Activated CD4-positive, alpha-beta T cell treated with anti-CD3 and anti-CD28 coated beads, Interleukin-2, Interleukin-4, amounts not matched to agents 100 ng/mL and 50 ng/mL, durations not matched to agents 16 hours and 8 hours (primary cell): ENCODE results near the gene ATP8B1.

Experiments used
- DNase-seq: peaks from one replicate; pipeline ENCODE4 v3.0.0-alpha.2; 2020; ENCODE audit warnings: low spot score

ATP8B1 gene

GRCh38 chr18:57792631-57793301 lies 10.3 kb downstream of the ATP8B1 start:
- DNase-seq, result no peak

- DNase-seq, result no peak
Measured at GRCh38 chr18:57791911-57792310, 11.2 kb downstream of the ATP8B1 start.

GRCh38 chr18:57791192-57791591 lies 11.9 kb downstream of the ATP8B1 start:
- DNase-seq, result no peak

GRCh38 chr18:57790316-57790715 lies 12.8 kb downstream of the ATP8B1 start:
- no peak for DNase-seq

- no peak for DNase-seq
Measured at GRCh38 chr18:57789759-57790158, 13.4 kb downstream of the ATP8B1 start.

- DNase-seq, result no peak
Measured at GRCh38 chr18:57789090-57789489, 14.0 kb downstream of the ATP8B1 start.

- DNase-seq, result no peak
Measured at GRCh38 chr18:57787068-57787685, 15.9 kb downstream of the ATP8B1 start.

GRCh38 chr18:57785751-57786437 lies 17.2 kb downstream of the ATP8B1 start:
- DNase-seq, result no peak

- no peak for DNase-seq
Measured at GRCh38 chr18:57784801-57785114, 18.4 kb downstream of the ATP8B1 start.

- no peak for DNase-seq
Measured at GRCh38 chr18:57784034-57784800, 18.9 kb downstream of the ATP8B1 start.

GRCh38 chr18:57782049-57782448 lies 21.1 kb downstream of the ATP8B1 start:
- DNase-seq, result no peak

GRCh38 chr18:57780706-57781347 lies 22.3 kb downstream of the ATP8B1 start:
- no peak for DNase-seq

GRCh38 chr18:57780318-57780705 lies 22.8 kb downstream of the ATP8B1 start:
- DNase-seq, result no peak

- DNase-seq, result no peak
Measured at GRCh38 chr18:57776767-57777166, 26.3 kb downstream of the ATP8B1 start.

- no peak for DNase-seq
Measured at GRCh38 chr18:57776354-57776753, 26.8 kb downstream of the ATP8B1 start.

GRCh38 chr18:57775937-57776336 lies 27.2 kb downstream of the ATP8B1 start:
- no peak for DNase-seq

- DNase-seq, result no peak
Measured at GRCh38 chr18:57772387-57772799, 30.7 kb downstream of the ATP8B1 start.

GRCh38 chr18:57771626-57772025 lies 31.5 kb downstream of the ATP8B1 start:
- DNase-seq, result no peak

GRCh38 chr18:57771193-57771592 lies 31.9 kb downstream of the ATP8B1 start:
- DNase-seq, result no peak

- DNase-seq, result no peak
Measured at GRCh38 chr18:57768537-57769326, 34.4 kb downstream of the ATP8B1 start.

- no peak for DNase-seq
Measured at GRCh38 chr18:57767259-57768050, 35.7 kb downstream of the ATP8B1 start.
